Activated T-cell treated with anti-CD3 and anti-CD28 coated beads, Interleukin-2, amount 50 U/mL, for 48 hours (primary cell): ENCODE data around the gene ZSCAN30.

Source experiments
- DNase-seq, 2 experiments: peaks; one replicate each; pipeline ENCODE4 v3.0.0-alpha.2; 2020

ZSCAN30 gene

DNA sequence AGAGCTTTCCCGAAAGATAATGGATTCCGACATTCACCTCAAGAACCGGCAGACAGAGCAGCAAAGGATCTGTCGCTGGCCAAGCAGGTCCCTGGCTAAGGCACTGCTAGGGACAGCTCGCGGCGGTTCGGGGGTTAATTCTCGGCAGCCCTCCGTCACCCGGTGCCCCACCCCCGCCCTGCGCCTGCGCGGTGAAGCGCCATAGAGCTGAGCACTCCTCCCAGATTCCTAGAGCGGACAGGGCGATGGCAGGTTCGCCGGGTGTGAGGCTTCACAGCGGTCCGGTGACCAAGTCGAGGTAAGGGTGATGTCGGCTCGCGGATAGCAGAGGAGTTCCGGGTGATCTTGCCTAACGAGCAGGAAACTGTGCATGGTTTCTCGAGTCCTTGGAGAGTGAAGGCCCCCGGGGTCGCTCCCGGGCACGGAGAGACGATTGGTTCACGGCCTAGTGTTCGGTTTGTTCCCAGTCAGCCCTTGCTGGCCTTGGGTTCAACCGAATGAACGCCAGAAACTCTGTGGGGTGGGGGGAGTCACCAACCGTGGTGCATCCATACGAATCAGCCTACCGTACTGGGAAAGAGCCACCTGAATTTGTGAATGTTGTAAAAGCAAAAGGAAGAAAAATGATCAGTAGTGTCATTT is at the start of gene ZSCAN30:
TSS of gene ZSCAN30 (minus strand) at position 136 of the 642 bp plus-strand sequence. CDS start 25,877 bp downstream, outside the sequence.
- peak; percentile 99 for DNase-seq

GRCh38 chr18:35337286-35337685 is 47.3 kb upstream of the ZSCAN30 start:
- DNase-seq, result no peak

DNA sequence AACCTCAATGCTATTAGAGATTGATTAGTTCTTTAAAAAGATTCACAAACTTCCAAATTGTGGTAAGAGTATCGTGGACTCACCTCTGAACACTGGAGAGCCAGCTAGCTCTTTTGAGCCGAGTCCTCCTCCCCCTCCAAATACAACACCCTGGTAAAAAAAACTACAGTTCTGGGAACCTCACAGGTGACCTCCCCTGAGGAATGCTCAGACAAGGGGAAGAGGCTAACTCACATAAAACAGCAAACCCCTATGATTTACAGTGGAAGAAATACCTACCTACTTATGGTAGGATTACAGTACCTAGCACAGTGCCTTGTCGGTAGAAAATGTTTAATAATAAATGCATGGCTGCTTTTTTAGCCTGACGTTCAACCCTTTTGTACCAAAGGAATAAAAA is 45.8 kb upstream of the ZSCAN30 start:
- DNase-seq, result no peak

GRCh38 chr18:35334821-35335220 is 44.8 kb upstream of the ZSCAN30 start:
- no peak for DNase-seq

GRCh38 chr18:35334212-35334611 is 44.2 kb upstream of the ZSCAN30 start:
- no peak for DNase-seq

DNA sequence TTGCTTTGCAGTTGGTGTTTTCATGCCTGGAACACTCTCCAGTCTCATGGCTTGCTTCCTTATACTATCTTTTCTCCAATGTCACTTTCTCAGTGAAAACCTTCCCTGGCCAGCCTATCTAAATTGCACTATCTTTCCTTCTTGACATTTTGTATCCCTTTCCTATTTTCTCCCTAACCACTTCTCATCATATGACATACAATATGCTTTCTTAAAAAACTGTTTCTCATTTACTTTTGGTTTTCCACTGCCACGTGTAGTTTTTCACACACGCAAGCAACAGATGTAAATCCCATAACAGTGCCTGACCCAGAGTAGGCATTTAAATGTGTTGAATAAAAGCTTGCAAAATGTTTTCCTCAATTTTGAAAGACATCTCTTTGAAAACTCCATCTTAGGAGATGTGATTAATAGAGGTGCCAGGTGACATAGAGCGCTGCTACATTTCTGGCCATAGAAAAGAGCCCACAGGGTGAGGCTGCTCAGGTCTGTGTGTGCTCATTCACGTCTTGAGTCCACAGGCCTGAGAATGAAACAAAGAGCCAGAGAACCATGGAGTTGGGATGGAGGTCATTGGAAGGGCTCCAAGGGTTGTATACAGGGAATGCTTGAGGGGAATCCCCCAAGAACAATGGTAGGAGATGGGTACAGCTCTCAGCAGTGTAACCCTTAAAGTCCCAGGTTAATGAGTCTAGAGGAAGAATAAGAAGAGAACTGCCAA is 41.5 kb upstream of the ZSCAN30 start:
- no peak for DNase-seq

GRCh38 chr18:35328868-35329267 is 38.8 kb upstream of the ZSCAN30 start:
- no peak for DNase-seq

DNA sequence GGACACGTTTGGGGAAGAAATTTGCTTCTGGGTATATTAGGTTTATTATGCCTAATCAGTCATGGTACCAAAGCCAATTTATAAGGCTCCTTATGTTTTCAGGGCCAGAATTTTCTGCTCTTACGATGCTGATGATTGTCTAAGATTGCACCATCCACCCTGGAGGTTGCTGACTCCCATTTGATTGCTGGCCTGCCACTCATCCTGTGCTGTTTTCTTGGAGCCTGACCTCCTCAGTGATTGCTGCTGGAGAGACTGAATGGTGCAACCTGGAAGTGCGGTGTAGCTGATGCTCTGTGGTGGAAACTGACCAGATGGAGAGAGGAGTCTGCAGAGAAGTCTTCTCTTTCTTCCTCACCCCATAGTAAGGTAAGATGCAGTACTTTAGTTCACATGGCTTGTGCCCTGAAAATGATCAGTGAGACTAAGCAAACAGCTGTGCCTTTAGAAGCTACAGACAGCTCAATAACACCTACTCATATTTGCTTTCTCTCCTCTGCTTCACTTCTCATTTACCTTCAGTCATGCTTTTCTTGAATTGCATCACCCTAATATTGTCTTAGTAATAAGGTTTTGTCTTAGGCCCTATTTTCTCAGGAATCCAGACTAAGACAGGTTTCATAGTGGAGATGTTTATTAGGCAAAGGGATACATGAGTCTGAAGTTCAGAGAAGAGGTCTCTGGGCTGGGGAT is 36.8 kb upstream of the ZSCAN30 start:
- no peak for DNase-seq

DNA sequence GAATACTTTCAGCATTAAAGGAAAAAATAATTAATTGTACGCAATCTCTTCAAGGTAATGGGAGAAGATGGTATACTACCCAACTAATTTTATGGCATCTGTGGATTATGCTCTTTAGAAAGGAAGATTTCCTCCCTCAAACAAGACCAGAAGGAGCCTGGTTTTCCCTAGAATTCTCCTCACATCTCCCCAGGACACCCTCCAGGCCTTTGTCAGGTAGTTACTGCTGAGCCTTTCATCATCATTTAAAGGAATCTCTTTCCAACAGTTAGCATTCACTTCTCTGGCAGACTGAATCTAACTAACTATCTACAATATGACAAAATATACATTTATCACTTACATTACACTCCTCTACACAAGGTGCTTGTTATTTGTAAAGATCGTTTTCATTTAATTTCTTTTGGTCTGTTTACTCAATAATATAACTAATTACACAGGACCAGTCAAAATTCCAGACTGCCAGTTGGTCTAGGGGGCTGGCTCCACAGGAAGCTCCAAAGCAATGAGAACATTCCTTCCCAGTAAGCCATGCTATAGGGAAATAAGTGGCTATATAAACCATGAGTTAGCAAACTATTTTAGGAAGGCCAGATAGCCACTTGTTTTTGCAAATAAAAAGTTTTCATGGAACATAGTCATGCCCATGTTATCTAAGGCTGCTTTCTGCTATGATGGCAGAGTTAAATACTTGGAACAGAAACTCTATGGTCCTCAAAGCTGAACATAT is 35.1 kb upstream of the ZSCAN30 start:
- DNase-seq, result no peak

- DNase-seq, result no peak
Observed at GRCh38 chr18:35322486-35323458, 32.7 kb upstream of the ZSCAN30 start.

DNA sequence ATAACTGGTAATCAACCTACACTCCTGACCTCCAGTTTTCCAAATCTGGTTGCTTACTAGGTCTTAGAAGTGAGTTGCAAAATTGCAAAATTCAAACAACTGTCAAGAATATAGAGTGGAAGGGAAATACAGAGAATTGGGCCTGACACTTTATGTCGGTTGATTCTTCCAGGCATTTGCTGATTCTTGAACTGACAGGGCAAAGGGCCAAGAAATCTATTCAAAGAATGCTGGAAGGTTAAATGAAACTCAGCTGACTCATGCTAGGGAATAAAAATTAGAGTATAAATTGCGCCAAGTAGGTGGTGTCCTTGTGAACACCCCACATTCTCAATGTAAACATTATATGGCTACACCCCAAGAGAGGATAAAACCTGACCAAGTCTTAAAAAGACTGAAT is 21.5 kb upstream of the ZSCAN30 start:
- no peak for DNase-seq

DNA sequence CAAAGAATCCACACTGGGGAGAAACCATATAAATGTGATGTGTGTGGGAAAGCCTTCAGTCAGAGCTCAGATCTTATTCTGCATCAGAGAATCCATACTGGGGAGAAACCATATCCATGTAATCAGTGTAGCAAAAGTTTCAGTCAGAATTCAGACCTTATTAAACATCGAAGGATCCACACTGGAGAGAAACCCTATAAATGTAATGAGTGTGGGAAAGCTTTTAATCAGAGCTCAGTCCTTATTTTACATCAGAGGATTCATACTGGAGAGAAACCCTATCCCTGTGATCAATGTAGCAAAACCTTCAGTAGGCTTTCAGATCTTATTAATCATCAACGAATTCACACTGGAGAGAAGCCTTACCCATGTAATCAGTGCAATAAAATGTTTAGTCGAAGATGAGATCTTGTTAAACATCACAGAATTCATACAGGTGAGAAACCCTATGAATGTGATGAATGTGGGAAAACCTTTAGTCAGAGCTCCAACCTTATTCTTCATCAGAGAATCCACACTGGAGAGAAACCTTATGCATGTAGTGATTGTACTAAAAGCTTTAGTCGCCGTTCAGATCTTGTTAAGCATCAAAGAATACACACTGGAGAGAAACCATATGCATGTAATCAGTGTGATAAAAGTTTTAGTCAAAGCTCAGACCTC is 16.7 kb upstream of the ZSCAN30 start:
- no peak for DNase-seq

DNA sequence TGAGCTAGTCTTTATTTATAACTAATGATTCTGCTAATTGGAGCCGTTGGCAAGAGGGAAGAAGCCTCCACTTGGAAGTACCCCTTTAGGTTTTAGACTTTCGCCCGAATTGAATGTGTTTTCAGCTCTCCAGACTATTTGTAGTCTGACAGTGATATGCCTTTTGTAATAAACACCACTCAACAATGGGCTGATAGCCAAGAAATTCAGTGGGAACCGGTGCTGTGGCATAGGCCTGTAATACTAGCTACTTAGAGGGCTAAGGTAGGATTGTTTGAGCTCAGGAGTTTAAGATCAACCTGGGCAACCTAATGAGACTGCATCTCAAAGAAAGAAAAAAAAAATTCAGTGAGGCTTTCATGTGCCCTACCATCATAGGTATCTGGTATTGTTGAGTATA is 13.6 kb upstream of the ZSCAN30 start:
- no peak for DNase-seq

GRCh38 chr18:35296060-35296459 is 6.0 kb upstream of the ZSCAN30 start:
- no peak for DNase-seq

DNA sequence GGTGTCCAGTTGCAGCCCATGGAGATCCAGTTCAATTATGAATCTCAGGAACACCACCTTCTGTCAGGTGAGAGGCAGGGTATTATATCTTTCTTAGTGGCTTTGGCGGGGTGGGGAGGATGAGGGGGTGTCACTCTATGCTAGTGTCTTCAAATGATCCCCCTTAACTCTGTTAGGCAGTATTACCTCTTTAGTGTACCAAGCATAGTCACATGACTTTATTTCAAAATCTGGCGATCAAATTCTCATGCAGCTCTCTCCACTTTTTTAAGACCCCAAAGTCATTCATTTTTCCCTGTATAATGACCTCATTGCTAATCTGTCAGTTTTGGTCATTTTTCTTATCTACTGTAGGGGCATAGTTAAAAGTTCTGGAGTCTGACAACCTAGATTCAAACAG is 1.1 kb upstream of the ZSCAN30 start:
- no peak for DNase-seq

- no peak for DNase-seq
Observed at GRCh38 chr18:35289727-35290093, 319 bp downstream of the ZSCAN30 start.

DNA sequence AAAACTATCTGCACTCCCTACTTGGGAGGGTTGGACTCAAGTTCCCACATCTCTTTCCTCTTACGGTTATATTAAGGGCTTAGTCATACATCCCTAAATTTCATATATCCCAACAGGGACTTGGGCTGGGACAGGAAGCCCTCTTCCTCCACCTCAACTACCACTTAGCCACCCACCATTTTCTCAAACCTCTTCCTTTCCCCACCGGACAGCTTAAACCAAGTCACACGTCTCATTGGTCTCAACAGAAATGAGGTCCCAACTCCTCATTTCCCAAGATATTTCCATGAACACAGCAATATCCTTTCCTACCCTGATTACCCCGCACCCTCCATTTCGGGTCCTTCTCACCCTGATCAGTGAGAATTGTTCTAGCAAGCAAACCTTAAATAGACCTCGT is 736 bp downstream of the ZSCAN30 start:
- no peak for DNase-seq

GRCh38 chr18:35284841-35285240 is 5.2 kb downstream of the ZSCAN30 start:
- DNase-seq, result no peak

- no peak for DNase-seq
Observed at GRCh38 chr18:35283923-35284794, 5.9 kb downstream of the ZSCAN30 start.

GRCh38 chr18:35282353-35282752 is 7.7 kb downstream of the ZSCAN30 start:
- no peak for DNase-seq

DNA sequence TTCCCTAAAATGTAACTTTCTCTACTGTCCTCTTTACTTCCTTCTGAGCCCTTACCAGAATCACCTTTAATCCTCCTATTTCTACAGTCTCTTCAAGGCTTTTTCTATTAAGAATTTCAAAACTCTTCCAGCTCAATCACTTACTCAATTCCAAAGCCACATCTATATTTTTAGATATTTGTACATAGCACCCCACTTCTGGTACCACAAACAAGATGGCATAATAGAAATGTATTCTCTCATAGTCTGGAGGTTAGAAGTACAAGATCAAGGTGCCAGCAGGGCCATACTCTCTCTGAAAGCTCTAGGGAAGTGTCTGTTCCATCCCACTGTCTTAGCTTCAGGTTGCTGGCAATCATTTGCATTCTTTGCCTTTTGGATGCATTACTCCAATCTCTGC is 11.1 kb downstream of the ZSCAN30 start:
- DNase-seq, result no peak
